H54 (cell line): ENCODE data around the gene BFSP2.
"Not testable (repeated sequence)": the region's sequence is repeated elsewhere in the genome, so short reads cannot be mapped to it uniquely, and the experiment has no call there.

Experiments
- DNase-seq: peaks from one replicate; pipeline ENCODE4 v3.0.0; 2011; ENCODE audit warnings: low spot score, mixed read lengths; ENCODE audit not compliant: insufficient read length
- FAIRE-seq: peaks from 3 replicates; lab custom pipeline; 2011; peaks lifted over from hg19 to GRCh38; lab: Jason Lieb, UNC
- POLR2A ChIP-seq: IDR thresholded peaks from 2 replicates; pipeline ENCODE4 v1.6.1; 2011; ENCODE audit warnings: low read depth, mild to moderate bottlenecking, low read length

BFSP2 gene

DNA sequence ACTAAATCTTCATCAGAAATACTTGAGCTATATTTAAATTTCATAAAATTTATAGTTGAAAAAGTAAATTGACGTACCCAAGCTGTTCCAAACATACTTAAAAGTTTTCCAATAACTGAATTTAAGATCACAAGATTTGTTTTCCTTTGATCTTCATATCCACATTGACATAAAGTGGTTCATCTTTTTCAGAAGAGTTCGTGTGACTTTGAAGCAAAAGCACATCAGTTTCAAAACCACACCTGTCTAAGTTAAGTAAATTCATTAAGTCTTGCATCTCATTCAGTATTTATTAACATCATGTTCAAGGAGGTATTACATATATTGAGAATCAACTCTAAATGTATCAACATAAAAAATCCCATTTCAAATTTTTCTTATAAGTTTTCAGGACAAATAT is 79.5 kb downstream of the BFSP2 start:
- FAIRE-seq (no peak), DNase-seq (no peak)
- no peak for TF ChIP-seq POLR2A

DNA sequence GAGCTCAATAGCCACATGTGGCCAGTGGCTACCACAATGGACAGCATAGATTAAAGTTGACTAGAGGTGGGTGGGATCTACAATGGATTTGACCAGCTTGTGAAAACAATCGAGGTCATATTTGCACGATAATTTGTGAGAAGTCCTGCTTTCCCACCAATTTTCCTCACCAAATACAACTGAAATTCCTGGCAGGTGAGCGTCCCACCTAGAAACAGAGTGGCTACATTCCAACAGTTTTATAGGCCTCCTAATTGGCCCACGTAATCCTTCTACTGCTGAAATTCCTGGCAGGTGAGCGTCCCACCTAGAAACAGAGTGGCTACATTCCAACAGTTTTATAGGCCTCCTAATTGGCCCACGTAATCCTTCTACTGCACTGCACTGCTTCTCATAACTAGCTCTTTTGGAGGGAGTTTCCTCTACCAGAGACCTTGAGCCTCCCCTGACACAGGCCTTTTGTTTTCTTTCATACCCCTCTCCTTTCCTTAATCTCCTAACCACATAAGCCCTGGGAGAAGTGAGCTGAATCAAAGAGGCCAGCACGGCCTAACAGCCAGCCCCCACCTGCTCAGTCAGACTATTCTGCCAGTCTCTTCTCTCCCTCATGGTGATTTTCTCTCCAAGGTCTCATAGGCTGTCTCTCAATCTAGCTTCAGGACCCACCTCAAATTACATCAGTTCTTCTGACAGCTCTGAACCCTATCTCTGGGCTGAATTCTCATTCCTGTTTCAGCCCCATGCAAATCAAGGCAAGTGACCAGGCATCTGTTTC is 80.2 kb downstream of the BFSP2 start:
- TF ChIP-seq POLR2A = no peak
- DNase-seq = no peak
- peak; percentile 71 for FAIRE-seq

DNA sequence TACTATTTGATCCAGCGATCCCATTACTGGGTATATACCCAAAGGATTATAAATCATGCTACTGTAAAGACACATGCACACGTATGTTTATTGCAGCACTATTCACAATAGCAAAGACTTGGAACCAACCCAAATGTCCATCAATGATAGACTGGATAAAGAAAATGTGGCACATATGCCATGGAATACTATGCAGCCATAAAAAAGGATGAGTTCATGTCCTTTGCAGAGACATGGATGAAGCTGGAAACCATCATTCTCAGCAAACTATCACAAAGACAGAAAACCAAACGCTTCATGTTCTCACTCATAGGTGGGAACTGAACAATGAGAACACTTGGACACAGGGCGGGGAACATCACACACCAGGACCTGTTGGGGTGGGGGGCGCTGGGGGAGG is 82.6 kb downstream of the BFSP2 start:
- not testable (repeated sequence) for FAIRE-seq, DNase-seq

DNA sequence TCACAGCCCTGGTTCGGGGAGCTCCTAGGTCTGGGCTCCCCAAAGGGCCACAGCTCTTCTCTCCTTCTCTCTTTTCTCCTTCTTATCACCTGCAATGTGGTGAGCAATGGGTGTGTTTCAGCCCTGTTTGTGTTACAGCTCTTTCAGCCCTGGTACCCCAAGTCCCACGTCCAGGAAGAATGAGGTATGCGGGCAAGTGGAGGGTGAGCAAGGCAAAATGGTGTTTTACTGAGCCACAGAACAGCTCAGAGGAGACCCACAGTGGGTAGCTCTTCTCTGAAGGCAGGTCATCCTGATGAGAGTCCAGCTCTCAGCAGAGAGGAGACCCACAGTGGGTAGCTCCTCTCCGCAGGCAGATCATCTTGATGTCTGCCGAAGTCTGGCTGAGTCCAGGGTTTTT is 86.8 kb downstream of the BFSP2 start:
- no peak for DNase-seq
- FAIRE-seq = no peak
- TF ChIP-seq POLR2A = no peak

DNA sequence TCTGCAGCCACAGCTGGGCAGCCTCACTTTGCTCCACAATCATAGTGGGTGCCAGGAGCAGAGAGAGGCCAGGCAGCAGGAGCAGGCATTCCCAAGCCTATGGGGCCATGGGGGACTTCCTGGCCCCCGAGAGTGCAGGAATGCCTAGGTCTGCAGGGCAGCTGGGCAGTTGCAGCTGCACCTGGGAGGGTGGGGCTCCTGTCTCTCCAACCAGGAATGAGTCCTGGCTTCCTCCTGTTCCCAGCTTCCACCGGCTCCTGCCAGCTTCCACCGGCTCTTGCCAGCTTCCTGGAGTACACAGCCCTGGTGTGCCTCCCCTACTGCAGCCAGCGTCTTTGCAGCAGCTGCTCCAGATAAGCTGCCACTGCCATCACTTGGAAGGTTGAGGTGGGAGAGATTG is 87.3 kb downstream of the BFSP2 start:
- DNase-seq (no peak), FAIRE-seq (no peak)
- TF ChIP-seq POLR2A = no peak

DNA sequence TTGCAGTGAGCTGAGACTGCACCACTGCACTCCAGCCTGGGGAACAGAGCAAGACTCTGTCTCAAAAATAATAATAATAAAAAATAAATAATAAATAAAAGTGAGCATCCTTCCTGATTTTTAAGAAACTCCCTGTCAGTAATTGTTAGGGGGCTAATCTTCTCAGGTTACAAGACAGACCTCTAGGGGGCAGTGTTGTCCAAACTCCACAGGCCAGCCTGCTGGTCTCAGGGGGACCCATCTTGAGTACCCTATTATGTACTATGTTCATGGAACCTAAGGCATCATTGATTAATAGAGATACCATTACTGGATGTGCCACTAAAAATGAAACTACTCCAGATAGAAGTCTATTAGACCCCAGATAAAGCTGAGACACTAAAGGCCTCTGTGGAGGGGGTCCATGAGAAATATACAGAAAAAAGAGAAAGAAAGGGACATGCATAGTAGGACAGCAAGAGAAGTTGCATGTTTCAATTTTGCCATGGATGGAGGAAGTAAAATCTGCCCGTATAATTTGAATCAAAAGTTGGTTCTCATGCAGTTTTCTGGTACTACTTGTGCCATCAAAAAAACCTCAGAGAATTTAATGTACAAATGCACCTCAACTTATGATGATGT is 88.2 kb downstream of the BFSP2 start:
- FAIRE-seq (no peak), DNase-seq (no peak)
- TF ChIP-seq POLR2A = no peak

DNA sequence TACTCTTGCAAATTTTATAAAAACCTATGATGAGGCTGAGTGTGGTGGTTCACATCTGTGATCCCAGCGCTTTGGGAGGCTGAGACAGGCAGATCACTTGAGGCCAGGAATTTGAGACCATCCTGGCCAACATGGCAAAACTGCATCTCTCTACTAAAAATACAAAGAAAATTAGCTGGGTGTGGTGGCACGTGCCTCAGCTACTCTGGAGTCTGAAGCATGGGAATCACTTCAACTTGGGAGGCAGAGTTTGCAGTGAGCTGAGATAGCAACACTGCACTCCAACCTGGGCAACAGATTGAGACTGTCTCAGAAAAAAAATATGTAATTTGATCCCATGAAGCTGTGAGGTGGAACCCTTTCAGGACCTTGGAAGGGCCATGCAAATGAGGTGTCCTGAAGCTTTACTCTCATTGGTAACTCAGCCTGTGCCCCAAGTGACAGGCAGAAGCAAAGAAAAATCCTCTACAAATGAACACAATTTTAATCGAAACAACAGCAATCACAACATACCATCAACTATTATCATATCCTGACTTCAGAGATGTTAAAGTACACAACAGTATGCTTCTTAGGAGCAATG is 89.0 kb downstream of the BFSP2 start:
- TF ChIP-seq POLR2A = no peak
- FAIRE-seq = peak; percentile 78
- no peak for DNase-seq

DNA sequence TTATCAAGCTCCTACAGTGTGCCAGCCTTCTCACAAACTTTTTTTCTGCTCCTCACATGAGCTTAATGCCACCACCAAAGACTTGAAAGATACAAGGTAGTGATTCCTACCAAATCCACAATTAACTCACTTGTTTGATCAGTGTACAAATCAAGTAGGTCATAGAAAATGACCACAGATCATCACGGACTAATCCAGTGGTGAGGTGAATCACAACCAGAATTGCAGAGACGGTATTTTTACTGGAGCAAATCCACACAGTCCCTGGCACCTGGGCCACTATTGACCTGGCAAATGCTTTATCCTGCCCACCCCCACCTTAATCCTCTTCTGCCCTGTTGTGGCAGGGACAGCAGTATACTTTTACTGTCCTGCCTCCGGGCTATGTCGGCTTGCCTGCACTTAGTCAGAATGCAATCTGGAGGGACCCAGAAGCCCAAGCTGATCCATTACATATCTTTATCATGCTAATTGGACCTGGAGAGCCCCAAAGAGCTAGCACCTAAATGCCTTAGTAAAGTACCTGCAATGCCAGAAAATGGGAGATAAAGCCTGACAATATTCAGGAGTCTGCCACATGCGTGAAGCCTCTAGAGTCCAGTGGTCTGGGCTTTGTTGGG is 89.7 kb downstream of the BFSP2 start:
- TF ChIP-seq POLR2A = no peak
- DNase-seq (no peak), FAIRE-seq (no peak)

DNA sequence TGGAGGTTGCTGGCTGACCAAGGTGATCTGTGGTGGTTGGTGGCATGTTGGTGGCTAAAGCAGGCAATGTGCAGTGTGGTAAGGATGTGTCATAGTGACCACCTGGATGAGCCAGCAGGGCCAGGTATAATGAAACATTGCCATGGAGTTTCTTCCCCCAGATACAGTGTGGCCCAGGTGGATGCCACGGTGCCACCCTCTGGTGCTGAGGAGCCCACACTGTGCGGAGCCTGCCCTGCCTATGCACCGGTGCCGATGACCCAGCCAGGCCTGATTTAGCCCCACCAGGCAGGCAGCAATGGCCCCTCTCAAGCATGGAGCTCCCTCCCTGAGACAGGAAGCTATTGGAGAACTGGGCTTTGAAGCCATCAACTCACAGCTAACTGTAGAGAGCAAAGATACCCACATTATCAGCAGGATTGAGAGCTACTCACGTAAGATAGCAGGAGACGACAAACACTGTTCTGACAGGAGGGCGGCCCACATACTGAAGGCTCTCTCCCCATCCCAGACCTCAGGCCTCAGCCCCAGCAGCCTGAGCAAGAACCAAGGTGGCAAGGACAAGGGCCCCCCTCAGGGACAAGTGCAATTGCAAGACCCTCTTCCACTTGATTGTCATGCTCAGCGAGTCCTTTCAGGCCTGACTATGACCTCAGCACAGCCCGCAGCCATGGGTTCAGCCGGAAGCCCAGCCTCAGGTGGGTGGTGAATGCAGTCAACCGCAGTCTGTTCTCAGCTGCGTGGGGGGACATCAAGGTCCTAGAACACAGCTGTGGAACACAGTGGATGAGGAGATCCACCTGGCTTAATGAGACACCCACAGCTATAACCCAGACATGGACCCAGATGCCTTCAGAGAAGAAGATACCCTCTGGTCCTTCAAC is 90.9 kb downstream of the BFSP2 start:
- FAIRE-seq (no peak), DNase-seq (no peak)
- TF ChIP-seq POLR2A = no peak

DNA sequence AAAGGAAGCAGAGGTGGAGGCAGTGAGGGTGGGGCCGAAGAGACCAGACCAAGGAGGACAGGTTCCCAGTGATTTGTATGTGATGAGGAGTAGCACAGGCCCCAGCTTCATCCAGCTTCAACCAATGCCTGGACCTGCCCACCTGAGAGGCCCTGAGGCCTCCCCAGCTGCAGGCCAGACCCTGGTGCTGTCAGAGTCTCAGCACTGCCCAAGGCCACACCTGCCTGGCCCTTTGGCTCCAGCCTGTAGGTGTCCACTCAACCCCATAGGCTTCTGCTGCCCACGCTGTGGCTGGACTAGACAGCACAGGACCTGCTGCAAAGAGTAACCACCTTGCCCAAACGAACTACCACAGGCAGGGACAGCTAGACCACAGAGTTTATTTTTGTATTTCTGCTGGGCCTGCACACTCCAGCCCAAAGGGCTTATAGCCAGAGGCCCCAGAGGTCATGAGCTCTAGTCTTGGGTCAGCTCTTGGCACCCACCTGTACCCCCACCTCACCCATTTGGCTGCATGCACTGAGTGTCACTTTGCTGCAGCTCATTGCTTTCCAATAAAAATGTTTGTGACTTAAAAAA is 91.7 kb downstream of the BFSP2 start:
- no peak for DNase-seq
- no peak for FAIRE-seq
- TF ChIP-seq POLR2A = no peak

DNA sequence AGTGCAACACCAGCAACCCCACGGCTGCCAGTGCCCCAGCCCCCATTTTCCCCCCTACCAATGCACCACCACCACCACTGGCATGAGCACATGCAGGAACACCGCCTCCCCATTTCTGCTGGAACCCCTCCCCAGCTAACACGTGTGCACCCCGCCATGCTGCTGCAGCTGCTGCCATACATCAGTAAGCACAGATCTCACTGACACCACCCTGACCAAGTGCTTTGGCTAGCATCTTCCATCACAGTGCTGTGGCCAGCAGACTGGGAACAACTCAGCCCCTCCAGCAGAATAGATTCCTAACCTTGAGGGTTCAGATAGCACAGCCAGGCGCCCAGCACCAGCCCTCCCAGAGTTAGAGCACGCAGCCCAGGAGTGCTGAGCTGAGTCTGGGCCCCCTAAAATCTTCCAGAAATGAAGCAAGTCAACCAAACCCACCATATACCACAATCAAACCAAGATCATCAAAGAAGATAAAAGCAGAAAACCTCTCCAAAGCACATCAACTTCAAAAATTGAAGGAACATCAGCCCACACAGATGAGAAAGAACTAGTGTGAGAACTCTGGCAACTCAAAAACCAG is 92.4 kb downstream of the BFSP2 start:
- FAIRE-seq = no peak
- no peak for DNase-seq
- TF ChIP-seq POLR2A = no peak

DNA sequence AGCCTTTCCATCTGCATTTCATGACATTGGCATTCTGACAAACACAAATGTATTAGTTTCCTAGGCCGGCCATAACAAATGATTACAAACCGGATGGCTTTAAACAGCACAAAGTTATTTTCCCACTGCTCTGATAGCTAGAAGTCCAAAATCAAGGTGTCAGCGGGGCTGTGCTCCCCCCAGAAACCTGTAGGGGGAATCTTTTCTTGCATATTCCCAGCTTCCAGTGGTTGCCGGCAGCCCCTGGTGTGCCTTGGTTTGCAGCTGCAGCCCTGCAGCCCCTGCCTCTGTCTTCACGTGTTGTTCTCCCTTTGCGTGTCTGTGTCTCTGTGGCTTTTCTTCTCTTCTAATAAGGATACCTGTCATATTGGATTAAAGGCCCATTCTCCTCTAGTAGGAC is 94.6 kb downstream of the BFSP2 start:
- FAIRE-seq (no peak), DNase-seq (no peak)

DNA sequence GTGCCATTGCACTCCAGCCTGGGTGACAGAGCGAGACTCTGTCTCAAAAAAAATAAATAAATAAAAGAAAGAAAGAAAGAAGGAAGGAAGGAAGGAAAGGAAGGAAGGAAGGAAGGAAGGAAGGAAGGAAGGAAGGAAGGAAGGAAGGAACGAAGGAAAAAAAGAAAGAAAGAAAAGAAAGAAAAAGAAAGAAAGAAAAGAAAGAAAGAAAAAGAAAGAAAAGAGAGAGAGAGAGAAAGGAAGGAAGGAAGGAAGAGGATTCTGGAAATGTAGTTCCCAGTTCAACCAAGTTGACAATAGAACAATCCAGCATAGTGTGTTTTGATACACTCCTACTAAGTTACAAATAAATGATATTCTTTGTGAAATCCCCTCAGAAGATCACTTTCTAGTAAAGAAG is 102.7 kb downstream of the BFSP2 start:
- not testable (repeated sequence) for FAIRE-seq, DNase-seq

More for the DNA sequence above, 94.6 kb downstream of the BFSP2 start:
- TF ChIP-seq POLR2A = no peak
